HepG2 (cell line): ENCODE data around the gene MAN2B2.

Experiments
- BHLHE40 ChIP-seq: IDR thresholded peaks from 2 replicates; pipeline ENCODE4 v1.6.1; 2011; ENCODE audit warnings: low read length, improper control_type of control experiment
- CTCF ChIP-seq: sonication (generic); formaldehyde crosslinking; IDR thresholded peaks from 2 replicates; pipeline ENCODE4 v1.5.0; 2020; ENCODE audit warnings: mild to moderate bottlenecking, missing genetic modification reagents, moderate library complexity
- MLX ChIP-seq: IDR thresholded peaks from 2 replicates; pipeline ENCODE4 v1.6.1; 2016
- MYC ChIP-seq: sonication (generic); formaldehyde crosslinking; IDR thresholded peaks from 2 replicates; pipeline ENCODE4 v1.9.0; 2021; ENCODE audit warnings: missing genetic modification reagents, borderline replicate concordance
- MZF1 ChIP-seq: sonication (generic); formaldehyde crosslinking; IDR thresholded peaks from 2 replicates; pipeline ENCODE4 v1.8.1; 2023; ENCODE audit warnings: mild to moderate bottlenecking, missing genetic modification reagents, borderline replicate concordance
- NR2C2 ChIP-seq: sonication (generic); formaldehyde crosslinking; IDR thresholded peaks from 2 replicates; pipeline ENCODE4 v1.4.0; 2020; ENCODE audit warnings: missing genetic modification reagents, mild to moderate bottlenecking, moderate library complexity, borderline replicate concordance
- ZFX ChIP-seq: sonication (generic); formaldehyde crosslinking; IDR thresholded peaks from 2 replicates; pipeline ENCODE4 v1.4.0; 2020; ENCODE audit warnings: mild to moderate bottlenecking, low read depth, missing genetic modification reagents, moderate library complexity
- ZNF331 ChIP-seq: sonication (generic); formaldehyde crosslinking; IDR thresholded peaks from 2 replicates; pipeline ENCODE4 v1.4.0; 2020; ENCODE audit warnings: missing genetic modification reagents
- ZNF644 ChIP-seq: IDR thresholded peaks from 2 replicates; pipeline ENCODE4 v1.6.1; 2016; ENCODE audit warnings: low read depth
- ZNF687 ChIP-seq: sonication (generic); formaldehyde crosslinking; IDR thresholded peaks from 2 replicates; pipeline ENCODE4 v1.5.1; 2020; ENCODE audit warnings: mild to moderate bottlenecking, missing genetic modification reagents, moderate library complexity

- TF ChIP-seq NR2C2 (no peak), BHLHE40 (no peak), CTCF (CRISPR knock-in tag) (no peak), ZNF644 (no peak), MZF1 (CRISPR knock-in tag) (no peak), MYC (CRISPR knock-in tag) (no peak), ZNF331 (CRISPR knock-in tag) (no peak), MLX (CRISPR knock-in tag) (no peak), ZNF687 (CRISPR knock-in tag) (no peak), ZFX (CRISPR knock-in tag) (no peak)
Observed at GRCh38 chr4:6671648-6672047, 96.7 kb downstream of the MAN2B2 start.
